HFFc6 (cell line): ENCODE results near the gene RER1. TPM values are rescaled to one million over a fixed set of nuclear protein-coding genes. Genes with fewer than 3 reads are reported as not detected.

Experiments used
- DNase-seq: peaks from one replicate; pipeline ENCODE4 v3.0.0-alpha.2; 2018
- H3K27ac Mint-ChIP-seq: 2 replicates; pipeline ENCODE4 v1.8.0; 2020; ENCODE audit warnings: mild to moderate bottlenecking, mixed read lengths
- H3K27me3 Mint-ChIP-seq: 2 replicates; pipeline ENCODE4 v1.8.0; 2021; ENCODE audit warnings: mild to moderate bottlenecking, moderate library complexity, mixed read lengths; ENCODE audit not compliant: insufficient read depth
- H3K36me3 Mint-ChIP-seq: 2 replicates; pipeline ENCODE4 v1.8.0; 2021; ENCODE audit warnings: low read depth, mixed read lengths
- H3K4me1 Mint-ChIP-seq: 2 replicates; pipeline ENCODE4 v1.8.0; 2020; ENCODE audit warnings: low read depth, mixed read lengths
- H3K4me3 Mint-ChIP-seq: 2 replicates; pipeline ENCODE4 v1.8.0; 2020; ENCODE audit warnings: mild to moderate bottlenecking, moderate library complexity, mixed read lengths
- H3K9me3 Mint-ChIP-seq: 2 replicates; pipeline ENCODE4 v1.8.0; 2020; ENCODE audit warnings: mild to moderate bottlenecking, mixed read lengths
- total RNA-seq, 6 experiments: library from RNA; stranded (reverse); fragmentation: NEBNext Ultra II Directional; extraction: Animal tissue kit (Norgen Biotek cat#: 25700); gene quantifications; 2 replicates in 1 of 6; 3 replicates in 5 of 6; pipeline ENCODE4 v1.2.3, GENCODE V29; 2021
- TF ChIP-seq, protein P1 (sequence below): fragments of 200-600 bp; sonication (generic); IDR thresholded peaks from 2 replicates; pipeline ENCODE4 v1.5.0; 2021; ENCODE audit warnings: antibody characterized with exemption, mild to moderate bottlenecking

Gene RER1
- total RNA-seq, 6 experiments from 2014 or later: 254 to 303 (median 283) TPM

- Mint-ChIP-seq H3K9me3 (no peaks in the 10 kb centered on the region), H3K4me1 (no peaks in the 10 kb centered on the region), H3K36me3 (no peaks in the 10 kb centered on the region), H3K27ac (no peak overlapping the region), H3K4me3 (no peak overlapping the region), H3K27me3 (no peaks in the 10 kb centered on the region; the same call in none of the 2 replicates)
- TF ChIP-seq, protein P1, sequence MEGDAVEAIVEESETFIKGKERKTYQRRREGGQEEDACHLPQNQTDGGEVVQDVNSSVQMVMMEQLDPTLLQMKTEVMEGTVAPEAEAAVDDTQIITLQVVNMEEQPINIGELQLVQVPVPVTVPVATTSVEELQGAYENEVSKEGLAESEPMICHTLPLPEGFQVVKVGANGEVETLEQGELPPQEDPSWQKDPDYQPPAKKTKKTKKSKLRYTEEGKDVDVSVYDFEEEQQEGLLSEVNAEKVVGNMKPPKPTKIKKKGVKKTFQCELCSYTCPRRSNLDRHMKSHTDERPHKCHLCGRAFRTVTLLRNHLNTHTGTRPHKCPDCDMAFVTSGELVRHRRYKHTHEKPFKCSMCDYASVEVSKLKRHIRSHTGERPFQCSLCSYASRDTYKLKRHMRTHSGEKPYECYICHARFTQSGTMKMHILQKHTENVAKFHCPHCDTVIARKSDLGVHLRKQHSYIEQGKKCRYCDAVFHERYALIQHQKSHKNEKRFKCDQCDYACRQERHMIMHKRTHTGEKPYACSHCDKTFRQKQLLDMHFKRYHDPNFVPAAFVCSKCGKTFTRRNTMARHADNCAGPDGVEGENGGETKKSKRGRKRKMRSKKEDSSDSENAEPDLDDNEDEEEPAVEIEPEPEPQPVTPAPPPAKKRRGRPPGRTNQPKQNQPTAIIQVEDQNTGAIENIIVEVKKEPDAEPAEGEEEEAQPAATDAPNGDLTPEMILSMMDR: no peak
- DNase-seq: no peak
Observed at GRCh38 chr1:2372551-2373490, 18.8 kb upstream of the RER1 start.

- H3K36me3 Mint-ChIP-seq: no peaks in the 10 kb centered on the region
- no peak for DNase-seq
- TF ChIP-seq, protein P1: peak; percentile 48; the same call in 1 of the 2 replicates
- no peaks in the 10 kb centered on the region; the same call in 1 of the 2 replicates for H3K27me3 Mint-ChIP-seq
- H3K4me3 Mint-ChIP-seq: no peak overlapping the region
- H3K27ac Mint-ChIP-seq: no peak overlapping the region
- H3K9me3 Mint-ChIP-seq: no peaks in the 10 kb centered on the region
- no peaks in the 10 kb centered on the region for H3K4me1 Mint-ChIP-seq
Observed at GRCh38 chr1:2373551-2374251, 17.9 kb upstream of the RER1 start.

GRCh38 chr1:2374252-2375155, 17.1 kb upstream of the RER1 start:
- TF ChIP-seq, protein P1: no peak
- Mint-ChIP-seq H3K4me3 (no peak overlapping the region), H3K4me1 (no peaks in the 10 kb centered on the region), H3K27me3 (peaks cover 2% of the 10 kb centered on the region), H3K27ac (no peak overlapping the region), H3K36me3 (no peaks in the 10 kb centered on the region), H3K9me3 (no peaks in the 10 kb centered on the region)
- no peak for DNase-seq

GRCh38 chr1:2375246-2375922, 16.3 kb upstream of the RER1 start:
- H3K27me3 Mint-ChIP-seq: peaks cover 2% of the 10 kb centered on the region
- H3K4me3 Mint-ChIP-seq: no peak overlapping the region
- H3K36me3 Mint-ChIP-seq: no peaks in the 10 kb centered on the region
- DNase-seq: no peak
- no peaks in the 10 kb centered on the region for H3K4me1 Mint-ChIP-seq
- no peak overlapping the region for H3K27ac Mint-ChIP-seq
- H3K9me3 Mint-ChIP-seq: no peaks in the 10 kb centered on the region
- TF ChIP-seq, protein P1: no peak

DNA sequence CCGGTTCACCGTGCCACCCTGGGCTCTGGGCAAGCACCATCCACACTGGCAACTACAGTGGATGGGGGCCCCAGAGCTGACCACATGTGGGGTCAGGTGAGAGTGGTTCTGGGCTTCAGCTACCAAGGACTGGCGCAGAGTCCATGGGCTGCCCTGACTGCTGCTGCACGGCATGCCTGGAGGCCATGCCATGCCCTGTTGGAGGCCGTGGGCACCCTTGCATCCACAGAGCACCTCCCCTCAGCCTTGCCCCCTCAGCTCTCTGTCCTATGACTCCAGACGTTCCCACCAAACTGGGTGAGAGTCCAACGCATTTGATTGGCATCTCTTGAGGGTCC, 15.7 kb upstream of the RER1 start:
- no peak overlapping the region for H3K27ac Mint-ChIP-seq
- no peak for DNase-seq
- no peaks in the 10 kb centered on the region for H3K4me1 Mint-ChIP-seq
- no peaks in the 10 kb centered on the region for H3K36me3 Mint-ChIP-seq
- TF ChIP-seq, protein P1: no peak
- H3K9me3 Mint-ChIP-seq: no peaks in the 10 kb centered on the region
- peaks cover 2% of the 10 kb centered on the region for H3K27me3 Mint-ChIP-seq
- no peak overlapping the region for H3K4me3 Mint-ChIP-seq
